Measurements from ENCODE around the gene UPF3A. TPM values are rescaled to one million over a fixed set of nuclear protein-coding genes. Genes with fewer than 3 reads are reported as not detected.

UPF3A gene
- 45.9 and 48.3 TPM in 2 replicates for total RNA-seq

GRCh38 chr13:114281351-114282040 lies at the start of gene UPF3A:
Gene UPF3A, plus strand, starts transcription at chr13:114281601. Its CDS starts 39 bp downstream, at chr13:114281640.
- no peaks in the 10 kb centered on the region for H3K27me3 Mint-ChIP-seq (ENCODE audit: insufficient read depth)
- intact Hi-C loops (cut with micrococcal nuclease), result loop anchor here (1.0 kb wide), 3 partner anchors 33 to 466 kb away; partner anchors contain the start of gene CHAMP1
- peak within 1 kb of the TSS; percentile 90 for H3K4me3 Mint-ChIP-seq
- peak within 1 kb of the TSS; percentile 98 for H3K27ac Mint-ChIP-seq
- peak; percentile 83 for DNase-seq (ENCODE audit: low spot score)
- H3K9me3 Mint-ChIP-seq, result no peaks in the 10 kb centered on the region
- H3K4me1 Mint-ChIP-seq (ENCODE audit: low read depth), result peaks cover 52% of the 10 kb centered on the region
- peaks cover 31% of the 10 kb centered on the region for H3K36me3 Mint-ChIP-seq (ENCODE audit: low read depth)

- Mint-ChIP-seq H3K9me3 (peaks cover 3% of the 10 kb centered on the region), H3K36me3 (ENCODE audit: low read depth) (peaks cover 5% of the 10 kb centered on the region), H3K27ac (no peak overlapping the region), H3K27me3 (ENCODE audit: insufficient read depth) (peaks cover 13% of the 10 kb centered on the region), H3K4me3 (no peak overlapping the region), H3K4me1 (ENCODE audit: low read depth) (peaks cover 23% of the 10 kb centered on the region)
- no peak for DNase-seq (ENCODE audit: low spot score)
- intact Hi-C loops (cut with micrococcal nuclease), result no loop called here
These were observed 49.5 kb upstream of the UPF3A start for GRCh38 chr13:114231886-114232285.

- peaks cover 16% of the 10 kb centered on the region for H3K36me3 Mint-ChIP-seq (ENCODE audit: low read depth)
- peaks cover 22% of the 10 kb centered on the region for H3K4me1 Mint-ChIP-seq (ENCODE audit: low read depth)
- H3K27ac Mint-ChIP-seq, result peak overlapping the region; percentile 81
- intact Hi-C loops (cut with micrococcal nuclease), result loop anchor here (1.0 to 2.0 kb wide), 4 partner anchors 80 to 417 kb away; partner anchors contain the start of gene CHAMP1
- H3K27me3 Mint-ChIP-seq (ENCODE audit: insufficient read depth), result peaks cover 8% of the 10 kb centered on the region
- DNase-seq (ENCODE audit: low spot score), result no peak
- H3K9me3 Mint-ChIP-seq, result peaks cover 3% of the 10 kb centered on the region
- peak overlapping the region; percentile 88 for H3K4me3 Mint-ChIP-seq
These were observed 47.1 kb upstream of the UPF3A start for GRCh38 chr13:114234266-114234644.

GRCh38 chr13:114234645-114235421 lies 46.6 kb upstream of the UPF3A start, which contains the start of gene CDC16:
Gene CDC16, plus strand, starts transcription at chr13:114234897. Its CDS starts 188 bp downstream, at chr13:114235085.
- intact Hi-C loops (cut with micrococcal nuclease), result loop anchor here (1.0 to 2.0 kb wide), 5 partner anchors 46 to 418 kb away; partner anchors contain the start of genes CHAMP1 and UPF3A
- peak; percentile 80 for DNase-seq (ENCODE audit: low spot score)
- Mint-ChIP-seq H3K36me3 (ENCODE audit: low read depth) (peaks cover 18% of the 10 kb centered on the region), H3K27me3 (ENCODE audit: insufficient read depth) (peaks cover 8% of the 10 kb centered on the region), H3K9me3 (peaks cover 3% of the 10 kb centered on the region), H3K4me3 (peak within 1 kb of the TSS; percentile 88), H3K4me1 (ENCODE audit: low read depth) (peaks cover 22% of the 10 kb centered on the region), H3K27ac (peak within 1 kb of the TSS; percentile 81)

- peak overlapping the region; percentile 72 for H3K27ac Mint-ChIP-seq
- intact Hi-C loops (cut with micrococcal nuclease), result loop anchor here (1.0 to 2.0 kb wide), 4 partner anchors 46 to 419 kb away; partner anchors contain the start of gene UPF3A
- H3K36me3 Mint-ChIP-seq (ENCODE audit: low read depth), result peaks cover 20% of the 10 kb centered on the region
- H3K4me1 Mint-ChIP-seq (ENCODE audit: low read depth), result peaks cover 22% of the 10 kb centered on the region
- no peak for DNase-seq (ENCODE audit: low spot score)
- peaks cover 3% of the 10 kb centered on the region for H3K9me3 Mint-ChIP-seq
- H3K4me3 Mint-ChIP-seq, result peak overlapping the region; percentile 88
- H3K27me3 Mint-ChIP-seq (ENCODE audit: insufficient read depth), result peaks cover 2% of the 10 kb centered on the region
These were observed 45.7 kb upstream of the UPF3A start for GRCh38 chr13:114235697-114236096.

- no peak for DNase-seq (ENCODE audit: low spot score)
- Mint-ChIP-seq H3K27me3 (ENCODE audit: insufficient read depth) (no peaks in the 10 kb centered on the region), H3K27ac (no peak overlapping the region), H3K9me3 (peaks cover 3% of the 10 kb centered on the region), H3K36me3 (ENCODE audit: low read depth) (peaks cover 24% of the 10 kb centered on the region), H3K4me3 (peak overlapping the region; percentile 88), H3K4me1 (ENCODE audit: low read depth) (peaks cover 22% of the 10 kb centered on the region)
- intact Hi-C loops (cut with micrococcal nuclease), result no loop called here
These were observed 45.2 kb upstream of the UPF3A start for GRCh38 chr13:114236227-114236626.

GRCh38 chr13:114237415-114238112 lies 43.8 kb upstream of the UPF3A start:
- Mint-ChIP-seq H3K36me3 (ENCODE audit: low read depth) (peaks cover 35% of the 10 kb centered on the region), H3K27ac (peak overlapping the region; percentile 13), H3K4me3 (peak overlapping the region; percentile 4)

GRCh38 chr13:114241918-114242317 lies 39.5 kb upstream of the UPF3A start:
- H3K4me1 Mint-ChIP-seq (ENCODE audit: low read depth), result peaks cover 6% of the 10 kb centered on the region
- peaks cover 58% of the 10 kb centered on the region for H3K36me3 Mint-ChIP-seq (ENCODE audit: low read depth)
- H3K27me3 Mint-ChIP-seq (ENCODE audit: insufficient read depth), result no peaks in the 10 kb centered on the region
- H3K4me3 Mint-ChIP-seq, result no peak overlapping the region
- DNase-seq (ENCODE audit: low spot score), result no peak
- intact Hi-C loops (cut with micrococcal nuclease), result no loop called here
- no peak overlapping the region for H3K27ac Mint-ChIP-seq
- no peaks in the 10 kb centered on the region for H3K9me3 Mint-ChIP-seq

More at GRCh38 chr13:114237415-114238112, 43.8 kb upstream of the UPF3A start:
- DNase-seq (ENCODE audit: low spot score), result no peak
- Mint-ChIP-seq H3K4me1 (ENCODE audit: low read depth) (peaks cover 22% of the 10 kb centered on the region), H3K9me3 (peaks cover 3% of the 10 kb centered on the region), H3K27me3 (ENCODE audit: insufficient read depth) (no peaks in the 10 kb centered on the region)
- intact Hi-C loops (cut with micrococcal nuclease), result no loop called here

- intact Hi-C loops (cut with micrococcal nuclease), result no loop called here
- Mint-ChIP-seq H3K27me3 (ENCODE audit: insufficient read depth) (no peaks in the 10 kb centered on the region), H3K27ac (no peak overlapping the region), H3K4me3 (no peak overlapping the region), H3K4me1 (ENCODE audit: low read depth) (no peaks in the 10 kb centered on the region), H3K9me3 (no peaks in the 10 kb centered on the region), H3K36me3 (ENCODE audit: low read depth) (peaks cover 59% of the 10 kb centered on the region)
- DNase-seq (ENCODE audit: low spot score), result no peak
These were observed 37.4 kb upstream of the UPF3A start for GRCh38 chr13:114243971-114244370.

- Mint-ChIP-seq H3K27me3 (ENCODE audit: insufficient read depth) (no peaks in the 10 kb centered on the region), H3K4me1 (ENCODE audit: low read depth) (no peaks in the 10 kb centered on the region), H3K9me3 (no peaks in the 10 kb centered on the region), H3K4me3 (no peak overlapping the region), H3K36me3 (ENCODE audit: low read depth) (peaks cover 56% of the 10 kb centered on the region), H3K27ac (no peak overlapping the region)
- no peak for DNase-seq (ENCODE audit: low spot score)
- intact Hi-C loops (cut with micrococcal nuclease), result no loop called here
These were observed 36.8 kb upstream of the UPF3A start for GRCh38 chr13:114244637-114245036.

- intact Hi-C loops (cut with micrococcal nuclease), result no loop called here
- Mint-ChIP-seq H3K27ac (no peak overlapping the region), H3K36me3 (ENCODE audit: low read depth) (peaks cover 48% of the 10 kb centered on the region), H3K9me3 (no peaks in the 10 kb centered on the region), H3K4me1 (ENCODE audit: low read depth) (no peaks in the 10 kb centered on the region), H3K4me3 (no peak overlapping the region), H3K27me3 (ENCODE audit: insufficient read depth) (no peaks in the 10 kb centered on the region)
- no peak for DNase-seq (ENCODE audit: low spot score)
These were observed 33.4 kb upstream of the UPF3A start for GRCh38 chr13:114248011-114248410.

GRCh38 chr13:114249077-114249476 lies 32.3 kb upstream of the UPF3A start:
- Mint-ChIP-seq H3K4me1 (ENCODE audit: low read depth) (no peaks in the 10 kb centered on the region), H3K4me3 (no peak overlapping the region), H3K27ac (no peak overlapping the region), H3K27me3 (ENCODE audit: insufficient read depth) (no peaks in the 10 kb centered on the region), H3K9me3 (no peaks in the 10 kb centered on the region), H3K36me3 (ENCODE audit: low read depth) (peaks cover 42% of the 10 kb centered on the region)
- intact Hi-C loops (cut with micrococcal nuclease), result no loop called here
- DNase-seq (ENCODE audit: low spot score), result no peak
